HUES64 (cell line): Measurements from ENCODE around the gene CBX7.

Experiments used
- H3K27ac ChIP-seq: 2 replicates; pipeline ENCODE4 v1.7.0; 2013; ENCODE audit warnings: low read depth, low read length, inconsistent platforms
- H3K27me3 ChIP-seq: 2 replicates; pipeline ENCODE4 v1.6.1; 2013; ENCODE audit warnings: mild to moderate bottlenecking, low read length; ENCODE audit not compliant: insufficient read depth
- H3K36me3 ChIP-seq: 2 replicates; pipeline ENCODE4 v1.6.1; 2013; ENCODE audit warnings: mild to moderate bottlenecking, low read length; ENCODE audit not compliant: insufficient read depth
- H3K4me1 ChIP-seq: 2 replicates; pipeline ENCODE4 v1.6.1; 2013; ENCODE audit warnings: mild to moderate bottlenecking, low read length, moderate library complexity; ENCODE audit not compliant: insufficient read depth
- H3K4me3 ChIP-seq: 2 replicates; pipeline ENCODE4 v1.5.1; 2013; ENCODE audit warnings: mild to moderate bottlenecking, low read length, moderate library complexity
- H3K9ac ChIP-seq: 2 replicates; pipeline ENCODE4 v1.6.1; 2013; ENCODE audit warnings: mild to moderate bottlenecking, low read depth, low read length
- H3K9me3 ChIP-seq: 2 replicates; pipeline ENCODE4 v1.6.1; 2013; ENCODE audit warnings: low read depth, low read length; ENCODE audit not compliant: insufficient read depth
- WGBS: fragments of 150-250, 120-280 bp; methylation state at CpG from one replicate; pipeline ENCODE4 v1.1.7; 2013; ENCODE audit warnings: missing lambda C conversion rate; 5-methylcytosine and 5-hydroxymethylcytosine counted together

The CBX7 gene

GRCh38 chr22:39095971-39096370 lies 56.5 kb downstream of the CBX7 start:
- Histone ChIP-seq H3K4me1 (peaks cover 21% of the 10 kb centered on the region), H3K36me3 (no peaks in the 10 kb centered on the region), H3K4me3 (no peak overlapping the region), H3K27ac (no peak overlapping the region), H3K9me3 (no peaks in the 10 kb centered on the region), H3K27me3 (no peaks in the 10 kb centered on the region), H3K9ac (no peak overlapping the region)
- WGBS = 91% methylated on average over 3 of the region's 3 CpGs

DNA sequence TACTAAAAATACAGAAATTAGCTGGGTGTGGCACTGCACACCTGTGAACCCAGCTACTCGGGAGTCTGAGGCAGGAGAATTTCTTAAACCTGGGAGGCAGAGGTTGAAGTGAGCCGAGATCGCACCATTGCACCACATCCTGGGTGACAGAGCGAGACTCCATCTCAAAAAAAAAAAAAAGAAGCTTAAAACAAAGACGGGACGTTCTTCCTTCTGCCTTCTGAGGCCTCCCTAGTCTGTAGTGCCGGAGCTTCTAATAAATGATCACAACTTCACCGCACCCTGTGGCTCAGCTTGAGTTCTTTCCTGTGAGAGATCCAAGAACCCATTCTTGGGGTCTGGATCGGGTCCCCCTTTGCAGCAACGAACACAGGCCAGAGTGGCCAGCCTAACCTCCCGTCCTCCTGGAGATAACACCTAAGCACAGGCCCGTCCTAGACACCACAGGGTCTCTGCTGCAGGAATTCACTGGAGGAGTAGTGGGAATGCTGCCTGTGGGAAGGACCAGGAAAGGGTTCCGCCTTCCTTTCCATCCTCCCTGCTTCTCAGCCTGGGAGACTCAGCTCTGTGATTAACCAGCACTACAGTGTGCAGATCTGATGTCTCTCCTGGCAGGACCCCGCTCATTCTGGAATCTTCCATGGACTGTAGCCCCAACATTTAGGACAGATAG lies 57.6 kb downstream of the CBX7 start:
- H3K9me3 ChIP-seq = no peaks in the 10 kb centered on the region
- no peaks in the 10 kb centered on the region for H3K36me3 ChIP-seq
- no peak overlapping the region for H3K27ac ChIP-seq
- peaks cover 17% of the 10 kb centered on the region; the same call in 1 of the 2 replicates for H3K4me1 ChIP-seq
- 88% methylated on average over 14 of the region's 14 CpGs for WGBS
- H3K27me3 ChIP-seq = no peaks in the 10 kb centered on the region
- no peak overlapping the region for H3K9ac ChIP-seq
- no peak overlapping the region for H3K4me3 ChIP-seq

GRCh38 chr22:39092111-39092862 lies 60.2 kb downstream of the CBX7 start:
- Histone ChIP-seq H3K27ac (no peak overlapping the region), H3K27me3 (no peaks in the 10 kb centered on the region), H3K4me3 (no peak overlapping the region), H3K36me3 (no peaks in the 10 kb centered on the region), H3K9ac (no peak overlapping the region), H3K9me3 (no peaks in the 10 kb centered on the region), H3K4me1 (peaks cover 8% of the 10 kb centered on the region; the same call in 1 of the 2 replicates)
- 88% methylated on average over 8 of the region's 8 CpGs for WGBS

DNA sequence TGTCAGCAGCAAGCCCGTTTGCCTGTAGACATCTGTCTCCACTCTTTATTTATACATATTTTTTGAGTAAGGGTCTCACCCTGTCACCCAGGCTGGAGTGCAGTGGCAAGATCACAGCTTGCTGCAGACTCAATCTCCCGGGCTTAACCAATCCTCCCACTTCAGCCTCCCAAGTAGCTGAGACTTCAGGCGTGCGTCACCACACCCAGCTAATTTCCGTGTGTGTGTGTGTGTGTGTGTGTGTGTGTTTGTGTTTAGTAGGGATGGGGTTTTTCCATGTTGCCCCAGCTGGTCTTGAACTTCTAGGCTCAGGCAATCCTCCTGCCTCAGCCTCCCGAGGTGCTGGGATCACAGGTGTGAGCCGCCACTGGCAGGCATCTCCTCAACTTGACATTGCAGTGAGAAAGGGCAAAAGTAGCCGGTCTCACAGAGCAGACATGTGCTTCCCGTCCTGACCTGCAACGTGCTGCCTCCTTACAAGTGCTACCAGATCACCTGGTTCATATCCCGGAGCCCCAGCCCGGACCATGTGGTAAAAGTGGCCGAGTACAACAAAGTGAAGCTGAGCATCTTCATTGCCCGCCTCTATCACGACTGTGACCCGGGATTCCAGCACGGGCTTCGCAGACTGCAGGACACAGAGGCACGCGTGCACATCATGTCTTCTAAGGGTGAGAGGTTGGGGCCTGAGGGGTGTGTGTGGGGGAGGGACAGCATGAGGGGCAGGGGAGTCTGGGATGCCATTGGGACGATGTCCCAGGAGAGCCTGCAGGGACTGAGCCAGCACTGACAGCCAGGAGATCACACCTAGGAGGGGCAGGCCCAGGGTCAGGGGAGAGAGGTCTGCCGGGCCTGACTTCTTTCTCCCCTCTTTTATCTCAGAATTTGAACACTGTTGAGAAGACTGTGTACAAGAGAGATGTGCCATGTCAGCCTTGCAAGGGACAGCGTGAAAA lies 61.1 kb downstream of the CBX7 start:
- no peak overlapping the region for H3K4me3 ChIP-seq
- no peaks in the 10 kb centered on the region for H3K36me3 ChIP-seq
- H3K27me3 ChIP-seq = no peaks in the 10 kb centered on the region
- no peak overlapping the region for H3K27ac ChIP-seq
- no peaks in the 10 kb centered on the region for H3K9me3 ChIP-seq
- 90% methylated on average over 23 of the region's 23 CpGs for WGBS
- H3K9ac ChIP-seq = no peak overlapping the region
- H3K4me1 ChIP-seq = peaks cover 5% of the 10 kb centered on the region; the same call in 1 of the 2 replicates

DNA sequence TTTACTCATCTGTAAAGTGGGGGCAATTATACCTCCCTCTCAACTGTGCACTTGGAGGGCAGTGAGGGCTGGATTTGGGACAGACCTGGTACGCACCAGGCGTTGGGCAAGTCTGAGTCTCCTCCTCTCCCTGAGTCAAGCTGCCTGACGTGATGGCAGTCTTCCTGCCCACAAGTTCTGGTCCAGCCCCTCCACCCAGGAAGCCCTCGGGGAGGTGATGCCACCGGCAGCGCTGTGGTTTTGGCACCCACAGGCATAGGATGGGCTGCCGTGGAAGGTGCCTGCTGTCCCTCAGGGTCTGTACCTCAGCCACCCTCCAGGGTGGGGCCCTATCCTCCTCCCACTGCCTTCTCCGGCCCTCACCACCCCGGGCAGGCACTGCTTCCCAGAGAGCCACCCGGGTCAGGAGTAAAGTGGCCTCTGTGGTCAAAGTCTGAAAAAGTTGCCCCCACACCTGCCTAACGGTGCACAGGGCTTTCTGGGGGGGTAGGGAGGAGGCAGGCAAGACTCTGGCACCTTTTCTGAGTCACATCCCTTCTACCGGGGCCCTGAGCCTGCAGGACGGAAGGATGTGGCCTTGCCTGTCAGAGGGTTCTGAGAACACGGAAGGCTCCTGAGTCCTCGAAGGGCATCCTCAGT lies 61.9 kb downstream of the CBX7 start:
- peaks cover 5% of the 10 kb centered on the region; the same call in 1 of the 2 replicates for H3K4me1 ChIP-seq
- no peaks in the 10 kb centered on the region for H3K36me3 ChIP-seq
- H3K9ac ChIP-seq = no peak overlapping the region
- H3K9me3 ChIP-seq = no peaks in the 10 kb centered on the region
- H3K27ac ChIP-seq = no peak overlapping the region
- no peaks in the 10 kb centered on the region for H3K27me3 ChIP-seq
- WGBS = 93% methylated on average over 15 of the region's 15 CpGs
- no peak overlapping the region for H3K4me3 ChIP-seq

- Histone ChIP-seq H3K9me3 (no peaks in the 10 kb centered on the region), H3K9ac (no peak overlapping the region), H3K27me3 (no peaks in the 10 kb centered on the region), H3K4me3 (no peak overlapping the region), H3K36me3 (no peaks in the 10 kb centered on the region), H3K4me1 (peaks cover 5% of the 10 kb centered on the region; the same call in 1 of the 2 replicates), H3K27ac (no peak overlapping the region)
- 88% methylated on average over 6 of the region's 6 CpGs for WGBS
Measured at GRCh38 chr22:39089928-39090327, 62.6 kb downstream of the CBX7 start.

DNA sequence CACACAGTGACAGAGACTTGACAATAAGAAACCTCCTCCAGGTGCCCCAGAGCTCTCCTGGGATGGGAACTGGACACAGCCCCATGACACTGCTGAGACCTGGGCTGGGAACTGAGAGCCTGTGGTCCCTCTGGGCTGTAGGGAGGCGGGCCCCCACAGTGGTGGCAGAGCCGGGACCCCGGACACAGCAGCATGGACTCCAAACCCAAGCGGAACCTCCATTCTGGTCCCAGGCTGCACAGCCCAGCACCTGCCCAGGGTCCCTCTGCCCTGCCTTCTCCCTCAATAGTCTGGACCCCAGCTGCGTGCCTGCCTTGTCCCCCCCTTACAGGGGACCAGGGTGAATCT lies 63.8 kb downstream of the CBX7 start:
- no peak overlapping the region for H3K4me3 ChIP-seq
- H3K9me3 ChIP-seq = no peaks in the 10 kb centered on the region
- 88% methylated on average over 5 of the region's 5 CpGs for WGBS
- H3K27me3 ChIP-seq = no peaks in the 10 kb centered on the region
- no peak overlapping the region for H3K27ac ChIP-seq
- no peaks in the 10 kb centered on the region for H3K36me3 ChIP-seq
- H3K9ac ChIP-seq = no peak overlapping the region
- H3K4me1 ChIP-seq = peaks cover 5% of the 10 kb centered on the region; the same call in 1 of the 2 replicates

DNA sequence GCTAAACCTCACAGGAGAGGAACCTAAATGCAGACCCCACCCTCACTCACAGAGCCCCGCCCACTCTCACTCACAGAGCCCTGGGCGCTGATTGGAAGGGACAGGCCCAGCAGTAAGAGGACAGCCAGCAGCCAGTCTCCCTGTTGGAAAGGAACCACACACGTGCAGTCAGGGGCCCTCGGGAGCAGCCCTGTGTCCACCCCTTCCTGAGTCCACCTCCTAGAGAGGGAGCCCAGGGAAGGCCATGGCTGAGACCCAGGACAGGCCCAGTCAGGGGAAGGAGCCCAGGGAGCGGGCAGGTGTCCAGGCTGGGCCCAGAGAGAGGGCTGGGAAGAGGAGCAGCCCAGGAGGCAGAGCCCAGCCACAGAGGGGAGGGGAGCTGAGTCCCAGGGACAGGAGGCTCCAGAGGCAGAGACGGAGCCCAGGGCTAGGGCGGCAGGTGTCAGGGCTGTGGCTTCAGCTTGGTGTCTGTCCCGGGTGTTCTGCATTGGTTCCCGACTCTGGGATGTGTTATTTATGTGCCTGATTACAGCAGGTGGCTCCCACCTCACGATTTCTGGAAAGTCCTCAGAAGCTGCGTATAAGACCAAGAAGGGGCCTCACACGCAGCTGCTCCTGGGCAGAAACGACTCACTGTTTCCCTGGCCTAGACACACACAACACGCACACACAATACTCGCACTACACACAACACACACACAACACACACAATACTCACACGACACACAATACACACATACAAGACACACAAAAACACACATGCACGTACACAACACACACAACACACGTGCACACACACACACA lies 64.4 kb downstream of the CBX7 start:
- Histone ChIP-seq H3K36me3 (no peaks in the 10 kb centered on the region), H3K9ac (no peak overlapping the region), H3K27me3 (no peaks in the 10 kb centered on the region), H3K27ac (no peak overlapping the region), H3K4me3 (no peak overlapping the region), H3K9me3 (no peaks in the 10 kb centered on the region), H3K4me1 (peaks cover 5% of the 10 kb centered on the region; the same call in 1 of the 2 replicates)
- 61% methylated on average over 18 of the region's 18 CpGs for WGBS

GRCh38 chr22:39087098-39087497 lies 65.4 kb downstream of the CBX7 start:
- no peak overlapping the region for H3K27ac ChIP-seq
- H3K36me3 ChIP-seq = no peaks in the 10 kb centered on the region
- H3K4me1 ChIP-seq = peaks cover 5% of the 10 kb centered on the region; the same call in 1 of the 2 replicates
- H3K27me3 ChIP-seq = no peaks in the 10 kb centered on the region
- 90% methylated on average over 6 of the region's 6 CpGs for WGBS
- no peak overlapping the region for H3K4me3 ChIP-seq
- H3K9ac ChIP-seq = no peak overlapping the region
- no peaks in the 10 kb centered on the region for H3K9me3 ChIP-seq

DNA sequence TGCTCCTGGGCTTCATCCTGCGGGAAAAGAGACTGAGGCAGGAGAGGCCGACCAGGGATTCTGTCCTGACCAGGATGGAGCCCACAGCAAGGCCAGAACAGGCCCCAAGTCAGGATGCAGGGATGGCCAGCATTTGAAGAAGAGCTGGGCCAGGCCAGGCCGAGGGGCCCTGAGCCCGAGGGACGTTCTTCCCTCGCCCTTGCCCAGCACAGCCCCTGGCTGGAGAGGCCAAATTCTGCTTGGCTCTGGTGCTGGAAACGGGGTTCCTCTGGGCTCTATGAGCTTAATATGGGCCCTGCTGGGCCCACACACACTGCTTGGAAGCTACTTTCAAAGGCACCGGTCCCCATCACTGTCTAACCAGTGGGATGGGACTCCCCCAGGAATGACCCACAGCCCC lies 67.8 kb downstream of the CBX7 start:
- peaks cover 5% of the 10 kb centered on the region; the same call in 1 of the 2 replicates for H3K4me1 ChIP-seq
- no peaks in the 10 kb centered on the region for H3K36me3 ChIP-seq
- H3K27me3 ChIP-seq = no peaks in the 10 kb centered on the region
- no peaks in the 10 kb centered on the region for H3K9me3 ChIP-seq
- H3K9ac ChIP-seq = no peak overlapping the region
- 93% methylated on average over 8 of the region's 8 CpGs for WGBS
- H3K4me3 ChIP-seq = no peak overlapping the region
- H3K27ac ChIP-seq = no peak overlapping the region
